ENCODE measurements around the gene SPANXN2. TPM values are rescaled to one million over a fixed set of nuclear protein-coding genes. Genes with fewer than 3 reads are reported as not detected.

SPANXN2 gene
- total and polyA plus RNA-seq, 4 donors, result not detected

DNA sequence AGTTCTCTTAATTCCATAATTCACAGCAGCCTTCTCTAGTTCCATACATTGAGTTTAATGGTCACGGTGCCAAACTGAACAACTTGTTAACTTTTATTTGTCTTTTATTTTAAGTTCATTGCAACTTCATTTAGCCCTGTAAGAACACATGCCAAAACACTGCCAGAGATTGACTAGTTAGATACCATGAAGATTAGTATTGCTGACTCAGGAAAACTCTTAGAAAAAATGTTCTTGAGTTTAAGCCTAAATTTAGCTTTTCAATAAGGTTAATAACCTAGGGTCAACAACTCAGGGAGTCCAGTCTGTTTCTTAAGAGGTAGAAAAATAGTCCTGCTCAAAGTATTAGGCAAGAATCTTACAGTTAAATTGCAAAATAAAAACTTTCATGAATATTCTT, 25.7 kb downstream of the SPANXN2 start:
- Histone ChIP-seq H3K27ac (ENCODE audit: low read depth in 1 of 2, low read length in 2 of 2) (no peak overlapping the region), H3K9ac (ENCODE audit: low read depth in 1 of 2, low read length in 2 of 2) (no peak overlapping the region), H3K36me3 (ENCODE audit: control insufficient read depth in 4 of 4, insufficient read depth in 3 of 4, low read depth in 1 of 4, low read length in 3 of 4) (no peaks in the 10 kb centered on the region), H3K27me3 (ENCODE audit: control insufficient read depth in 4 of 4, insufficient read depth in 4 of 4, low read length in 3 of 4) (no peaks in the 10 kb centered on the region), H3K4me3 (ENCODE audit: low read depth in 1 of 3, low read length in 3 of 3) (no peak overlapping the region), H3K9me3 (ENCODE audit: control insufficient read depth in 4 of 4, low read length in 3 of 4) (no peaks in the 10 kb centered on the region), H3K4me1 (ENCODE audit: control insufficient read depth in 4 of 4, insufficient read depth in 4 of 4, low read length in 3 of 4) (no peaks in the 10 kb centered on the region)
- TF ChIP-seq TAF1 (conservative IDR thresholded peaks at IDR 0.05), result no peak
- no peak for TF ChIP-seq JUND (IDR thresholded peaks at IDR 0.05)
- DNase-seq (ENCODE audit: low spot score), result no peak
- 79% methylated on average over 1 of the region's 1 CpG for WGBS

DNA sequence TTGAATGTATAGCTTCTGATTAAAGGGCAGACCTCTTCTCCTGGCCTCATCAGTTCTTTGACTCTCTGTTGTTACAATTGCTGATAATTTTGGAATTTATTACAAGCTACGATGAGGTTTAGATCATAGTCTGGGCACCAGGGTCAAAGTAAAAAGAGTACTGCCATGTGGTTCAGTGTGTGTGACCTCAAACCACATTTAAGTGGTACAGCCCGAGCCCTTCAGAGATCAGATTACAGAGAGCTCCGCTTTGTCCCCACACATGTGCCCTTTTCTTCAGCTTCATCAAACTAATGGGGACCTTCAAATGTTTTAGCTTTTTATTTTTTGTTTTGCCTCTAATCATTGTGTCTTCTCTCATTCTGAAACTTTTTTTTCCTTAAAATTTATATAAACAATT, 37.1 kb downstream of the SPANXN2 start:
- H3K36me3 ChIP-seq (ENCODE audit: control insufficient read depth in 4 of 4, insufficient read depth in 3 of 4, low read depth in 1 of 4, low read length in 3 of 4), result no peaks in the 10 kb centered on the region
- WGBS, result 67% methylated on average over 3 of the region's 3 CpGs
- DNase-seq (ENCODE audit: low spot score), result no peak
- no peaks in the 10 kb centered on the region for H3K4me1 ChIP-seq (ENCODE audit: control insufficient read depth in 4 of 4, insufficient read depth in 4 of 4, low read length in 3 of 4)
- no peaks in the 10 kb centered on the region for H3K27me3 ChIP-seq (ENCODE audit: control insufficient read depth in 4 of 4, insufficient read depth in 4 of 4, low read length in 3 of 4)
- no peak overlapping the region for H3K27ac ChIP-seq (ENCODE audit: low read depth in 1 of 2, low read length in 2 of 2)
- no peak for TF ChIP-seq FOXA2 (IDR thresholded peaks at IDR 0.05)
- TF ChIP-seq, protein P1, sequence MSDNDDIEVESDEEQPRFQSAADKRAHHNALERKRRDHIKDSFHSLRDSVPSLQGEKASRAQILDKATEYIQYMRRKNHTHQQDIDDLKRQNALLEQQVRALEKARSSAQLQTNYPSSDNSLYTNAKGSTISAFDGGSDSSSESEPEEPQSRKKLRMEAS (IDR thresholded peaks at IDR 0.05), result no peak
- TF ChIP-seq, protein P2, sequence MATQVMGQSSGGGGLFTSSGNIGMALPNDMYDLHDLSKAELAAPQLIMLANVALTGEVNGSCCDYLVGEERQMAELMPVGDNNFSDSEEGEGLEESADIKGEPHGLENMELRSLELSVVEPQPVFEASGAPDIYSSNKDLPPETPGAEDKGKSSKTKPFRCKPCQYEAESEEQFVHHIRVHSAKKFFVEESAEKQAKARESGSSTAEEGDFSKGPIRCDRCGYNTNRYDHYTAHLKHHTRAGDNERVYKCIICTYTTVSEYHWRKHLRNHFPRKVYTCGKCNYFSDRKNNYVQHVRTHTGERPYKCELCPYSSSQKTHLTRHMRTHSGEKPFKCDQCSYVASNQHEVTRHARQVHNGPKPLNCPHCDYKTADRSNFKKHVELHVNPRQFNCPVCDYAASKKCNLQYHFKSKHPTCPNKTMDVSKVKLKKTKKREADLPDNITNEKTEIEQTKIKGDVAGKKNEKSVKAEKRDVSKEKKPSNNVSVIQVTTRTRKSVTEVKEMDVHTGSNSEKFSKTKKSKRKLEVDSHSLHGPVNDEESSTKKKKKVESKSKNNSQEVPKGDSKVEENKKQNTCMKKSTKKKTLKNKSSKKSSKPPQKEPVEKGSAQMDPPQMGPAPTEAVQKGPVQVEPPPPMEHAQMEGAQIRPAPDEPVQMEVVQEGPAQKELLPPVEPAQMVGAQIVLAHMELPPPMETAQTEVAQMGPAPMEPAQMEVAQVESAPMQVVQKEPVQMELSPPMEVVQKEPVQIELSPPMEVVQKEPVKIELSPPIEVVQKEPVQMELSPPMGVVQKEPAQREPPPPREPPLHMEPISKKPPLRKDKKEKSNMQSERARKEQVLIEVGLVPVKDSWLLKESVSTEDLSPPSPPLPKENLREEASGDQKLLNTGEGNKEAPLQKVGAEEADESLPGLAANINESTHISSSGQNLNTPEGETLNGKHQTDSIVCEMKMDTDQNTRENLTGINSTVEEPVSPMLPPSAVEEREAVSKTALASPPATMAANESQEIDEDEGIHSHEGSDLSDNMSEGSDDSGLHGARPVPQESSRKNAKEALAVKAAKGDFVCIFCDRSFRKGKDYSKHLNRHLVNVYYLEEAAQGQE (IDR thresholded peaks at IDR 0.05), result no peak
- TF ChIP-seq YY1 (IDR thresholded peaks at IDR 0.05), result no peak
- no peak for TF ChIP-seq GABPA (IDR thresholded peaks at IDR 0.05 in 1 of 2, conservative IDR thresholded peaks at IDR 0.05 in 1 of 2)
- TF ChIP-seq, protein P3, sequence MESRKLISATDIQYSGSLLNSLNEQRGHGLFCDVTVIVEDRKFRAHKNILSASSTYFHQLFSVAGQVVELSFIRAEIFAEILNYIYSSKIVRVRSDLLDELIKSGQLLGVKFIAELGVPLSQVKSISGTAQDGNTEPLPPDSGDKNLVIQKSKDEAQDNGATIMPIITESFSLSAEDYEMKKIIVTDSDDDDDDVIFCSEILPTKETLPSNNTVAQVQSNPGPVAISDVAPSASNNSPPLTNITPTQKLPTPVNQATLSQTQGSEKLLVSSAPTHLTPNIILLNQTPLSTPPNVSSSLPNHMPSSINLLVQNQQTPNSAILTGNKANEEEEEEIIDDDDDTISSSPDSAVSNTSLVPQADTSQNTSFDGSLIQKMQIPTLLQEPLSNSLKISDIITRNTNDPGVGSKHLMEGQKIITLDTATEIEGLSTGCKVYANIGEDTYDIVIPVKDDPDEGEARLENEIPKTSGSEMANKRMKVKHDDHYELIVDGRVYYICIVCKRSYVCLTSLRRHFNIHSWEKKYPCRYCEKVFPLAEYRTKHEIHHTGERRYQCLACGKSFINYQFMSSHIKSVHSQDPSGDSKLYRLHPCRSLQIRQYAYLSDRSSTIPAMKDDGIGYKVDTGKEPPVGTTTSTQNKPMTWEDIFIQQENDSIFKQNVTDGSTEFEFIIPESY (IDR thresholded peaks at IDR 0.05), result no peak
- no peak for TF ChIP-seq RAD21 (IDR thresholded peaks at IDR 0.05)
- no peak for TF ChIP-seq FOXA1 (IDR thresholded peaks at IDR 0.05)
- TF ChIP-seq NR2F2 (IDR thresholded peaks at IDR 0.05), result no peak
- no peak for TF ChIP-seq RXRA (IDR thresholded peaks at IDR 0.05)
- no peak for TF ChIP-seq JUND (IDR thresholded peaks at IDR 0.05)
- H3K9me3 ChIP-seq (ENCODE audit: control insufficient read depth in 4 of 4, low read length in 3 of 4), result no peaks in the 10 kb centered on the region
- H3K4me3 ChIP-seq (ENCODE audit: low read depth in 1 of 3, low read length in 3 of 3), result no peak overlapping the region
- no peak overlapping the region for H3K9ac ChIP-seq (ENCODE audit: low read depth in 1 of 2, low read length in 2 of 2)

DNA sequence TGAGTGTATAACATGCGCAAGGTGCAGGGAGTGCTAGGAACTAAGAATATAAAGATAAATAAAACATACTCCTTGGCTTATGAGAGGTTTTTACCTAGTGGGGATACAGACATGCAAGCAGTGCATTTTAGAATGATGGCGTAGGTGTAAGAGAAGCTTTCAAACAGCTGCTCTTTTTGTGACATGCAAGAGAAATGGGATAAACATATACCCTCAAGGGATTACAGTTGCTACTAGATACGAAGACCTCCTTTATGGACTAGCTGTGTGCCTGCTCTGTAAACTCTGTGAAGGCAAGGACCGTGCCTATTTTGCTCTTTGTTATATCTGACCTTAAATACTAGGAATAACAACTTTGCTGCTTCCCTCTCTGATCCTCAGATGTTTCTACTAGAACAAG, 45.6 kb downstream of the SPANXN2 start:
- Histone ChIP-seq H3K9me3 (ENCODE audit: control insufficient read depth in 4 of 4, low read length in 3 of 4) (no peaks in the 10 kb centered on the region), H3K4me3 (ENCODE audit: low read depth in 1 of 3, low read length in 3 of 3) (no peak overlapping the region), H3K36me3 (ENCODE audit: control insufficient read depth in 4 of 4, insufficient read depth in 3 of 4, low read depth in 1 of 4, low read length in 3 of 4) (no peaks in the 10 kb centered on the region), H3K27ac (ENCODE audit: low read depth in 1 of 2, low read length in 2 of 2) (no peak overlapping the region), H3K27me3 (ENCODE audit: control insufficient read depth in 4 of 4, insufficient read depth in 4 of 4, low read length in 3 of 4) (no peaks in the 10 kb centered on the region), H3K4me1 (ENCODE audit: control insufficient read depth in 4 of 4, insufficient read depth in 4 of 4, low read length in 3 of 4) (no peaks in the 10 kb centered on the region), H3K9ac (ENCODE audit: low read depth in 1 of 2, low read length in 2 of 2) (no peak overlapping the region)
- no peak for TF ChIP-seq FOXA1 (IDR thresholded peaks at IDR 0.05)
- TF ChIP-seq, protein P2 (IDR thresholded peaks at IDR 0.05), result no peak
- DNase-seq (ENCODE audit: low spot score), result no peak
- 74% methylated on average over 4 of the region's 4 CpGs for WGBS

All from liver (tissue), 9 donors.